ENCODE results near the gene FBXL22.

Gene FBXL22

GRCh38 chr15:63597038-63597790 is at the start of gene FBXL22:
Gene FBXL22 (plus strand): TSS chr15:63597387. CDS start chr15:63597393, 6 bp downstream.
- DNase-seq (ENCODE audit: low read depth), result peak; percentile 57
- H3K4me3 ChIP-seq (ENCODE audit: low read depth, low read length), result peak within 1 kb of the TSS; percentile 3
- TF ChIP-seq CTCF (conservative IDR thresholded peaks at IDR 0.05; ENCODE audit: low read depth, low read length), result no peak

GRCh38 chr15:63551400-63551799 is 45.8 kb upstream of the FBXL22 start:
- peak; percentile 77 for DNase-seq (ENCODE audit: low read depth)
- no peak overlapping the region for H3K4me3 ChIP-seq (ENCODE audit: low read depth, low read length)
- TF ChIP-seq CTCF (conservative IDR thresholded peaks at IDR 0.05; ENCODE audit: low read depth, low read length), result no peak

GRCh38 chr15:63553388-63553791 is 43.8 kb upstream of the FBXL22 start:
- DNase-seq (ENCODE audit: low read depth), result peak; percentile 99
- no peak overlapping the region for H3K4me3 ChIP-seq (ENCODE audit: low read depth, low read length)
- TF ChIP-seq CTCF (conservative IDR thresholded peaks at IDR 0.05; ENCODE audit: low read depth, low read length), result no peak

GRCh38 chr15:63554337-63554927 is 42.8 kb upstream of the FBXL22 start:
- TF ChIP-seq CTCF (conservative IDR thresholded peaks at IDR 0.05; ENCODE audit: low read depth, low read length), result no peak
- H3K4me3 ChIP-seq (ENCODE audit: low read depth, low read length), result no peak overlapping the region
- peak; percentile 59 for DNase-seq (ENCODE audit: low read depth)

- no peak for DNase-seq (ENCODE audit: low read depth)
- TF ChIP-seq CTCF (conservative IDR thresholded peaks at IDR 0.05; ENCODE audit: low read depth, low read length), result no peak
- H3K4me3 ChIP-seq (ENCODE audit: low read depth, low read length), result no peak overlapping the region
Observed at GRCh38 chr15:63555507-63555906, 41.7 kb upstream of the FBXL22 start.

GRCh38 chr15:63556246-63556645 is 40.9 kb upstream of the FBXL22 start:
- TF ChIP-seq CTCF (conservative IDR thresholded peaks at IDR 0.05; ENCODE audit: low read depth, low read length), result no peak

GRCh38 chr15:63556736-63557135 is 40.5 kb upstream of the FBXL22 start:
- H3K4me3 ChIP-seq (ENCODE audit: low read depth, low read length), result no peak overlapping the region
- no peak for DNase-seq (ENCODE audit: low read depth)
- TF ChIP-seq CTCF (conservative IDR thresholded peaks at IDR 0.05; ENCODE audit: low read depth, low read length), result no peak

More at GRCh38 chr15:63556246-63556645, 40.9 kb upstream of the FBXL22 start:
- peak; percentile 37 for DNase-seq (ENCODE audit: low read depth)
- H3K4me3 ChIP-seq (ENCODE audit: low read depth, low read length), result no peak overlapping the region

Data from choroid plexus epithelial cell (primary cell).